Hepatocyte (in vitro differentiated cells): Measurements from ENCODE around the gene AUTS2. TPM values are rescaled to one million over a fixed set of nuclear protein-coding genes. Genes with fewer than 3 reads are reported as not detected.

ENCODE experiments used
- DNase-seq: peaks from one replicate; pipeline ENCODE4 v3.0.0-alpha.2; 2016; ENCODE audit warnings: low spot score
- H2AFZ ChIP-seq: fragments of 200-600 bp; sonication (generic); 2 replicates; pipeline ENCODE4 v1.6.0; 2016; ENCODE audit warnings: antibody characterized with exemption, mild to moderate bottlenecking
- H3K27ac ChIP-seq: fragments of 200-600 bp; sonication (generic); 2 replicates; pipeline ENCODE4 v1.5.1; 2016; ENCODE audit warnings: mild to moderate bottlenecking
- H3K27me3 ChIP-seq: fragments of 200-600 bp; sonication (generic); 2 replicates; pipeline ENCODE4 v1.6.1; 2016
- H3K36me3 ChIP-seq: fragments of 200-600 bp; sonication (generic); replicated peaks from 2 replicates; pipeline ENCODE4 v1.5.1; 2016; ENCODE audit warnings: low read depth; ENCODE audit not compliant: insufficient read depth
- H3K4me1 ChIP-seq: fragments of 200-600 bp; sonication (generic); 2 replicates; pipeline ENCODE4 v1.5.1; 2016; ENCODE audit warnings: mild to moderate bottlenecking, moderate library complexity; ENCODE audit not compliant: insufficient read depth
- H3K4me2 ChIP-seq: fragments of 200-600 bp; sonication (generic); 2 replicates; pipeline ENCODE4 v1.6.0; 2016
- H3K4me3 ChIP-seq: fragments of 200-600 bp; sonication (generic); 2 replicates; pipeline ENCODE4 v1.5.1; 2016; ENCODE audit warnings: mild to moderate bottlenecking
- H3K79me2 ChIP-seq: fragments of 200-600 bp; sonication (generic); 2 replicates; pipeline ENCODE4 v1.6.0; 2017; ENCODE audit warnings: mild to moderate bottlenecking
- H3K9me2 ChIP-seq: fragments of 200-600 bp; sonication (generic); replicated peaks from 2 replicates; pipeline ENCODE4 v1.6.0; 2017; ENCODE audit warnings: mild to moderate bottlenecking; ENCODE audit not compliant: insufficient read depth
- H3K9me3 ChIP-seq: fragments of 200-600 bp; sonication (generic); 2 replicates; pipeline ENCODE4 v1.5.1; 2016; ENCODE audit warnings: low read depth, mild to moderate bottlenecking
- H4K20me1 ChIP-seq: fragments of 200-600 bp; sonication (generic); 2 replicates; pipeline ENCODE4 v1.6.0; 2016; ENCODE audit warnings: mild to moderate bottlenecking; ENCODE audit not compliant: insufficient read depth, poor library complexity, severe bottlenecking
- CTCF ChIP-seq: fragments of 200-600 bp; sonication (generic); IDR thresholded peaks from 2 replicates; pipeline ENCODE4 v1.5.1; 2016; ENCODE audit warnings: antibody characterized with exemption, mild to moderate bottlenecking; ENCODE audit not compliant: poor library complexity
- EZH2 ChIP-seq: fragments of 200-600 bp; sonication (generic); IDR thresholded peaks from 2 replicates; pipeline ENCODE4 v1.6.1; 2016; ENCODE audit warnings: antibody characterized with exemption, mild to moderate bottlenecking, borderline replicate concordance
- EZH2phosphoT487 ChIP-seq: fragments of 200-600 bp; sonication (generic); IDR thresholded peaks from one replicate; pipeline ENCODE4 v1.6.1; 2018; ENCODE audit warnings: antibody characterized with exemption, mild to moderate bottlenecking, low read depth, moderate library complexity; ENCODE audit not compliant: unreplicated experiment, severe bottlenecking
- WGBS: methylation state at CpG from one replicate; pipeline ENCODE4 v1.1.6; 2016; ENCODE audit warnings: low lambda C conversion rate; ENCODE audit errors: missing lambda C conversion rate; 5-methylcytosine and 5-hydroxymethylcytosine counted together
- polyA plus RNA-seq: library from polyadenylated mRNA; unstranded; fragments of >200 nt; fragmentation: Nextera tagmentation; extraction: Ambion mirVana; gene quantifications from 2 replicates; pipeline ENCODE4 v1.2.1, GENCODE V29; 2016
- total RNA-seq: library from RNA; depleted of rRNA; stranded (reverse); fragments of >200 nt; gene quantifications from 2 replicates; pipeline ENCODE4 v1.2.3, GENCODE V29; 2014

AUTS2 gene
- total and polyA plus RNA-seq, 2 experiments from 2014 or later, result 34.4 to 40.9 TPM

- Histone ChIP-seq H3K9me2 (no peaks in the 10 kb centered on the region), H3K4me2 (no peak overlapping the region), H3K36me3 (no peaks in the 10 kb centered on the region), H3K4me1 (no peaks in the 10 kb centered on the region), H3K79me2 (no peaks in the 10 kb centered on the region), H3K27me3 (no peaks in the 10 kb centered on the region), H3K9me3 (no peaks in the 10 kb centered on the region), H3K27ac (no peak overlapping the region), H4K20me1 (no peaks in the 10 kb centered on the region), H3K4me3 (no peak overlapping the region), H2AFZ (no peak overlapping the region)
- no peak for DNase-seq
- no peak for TF ChIP-seq EZH2phosphoT487
- no peak for TF ChIP-seq CTCF
- TF ChIP-seq EZH2, result no peak
- 22% methylated on average over 2 of the region's 2 CpGs for WGBS
These were observed 745.2 kb downstream of the AUTS2 start for GRCh38 chr7:70343519-70343918.

- Histone ChIP-seq H3K9me2 (no peaks in the 10 kb centered on the region), H3K4me3 (no peak overlapping the region), H2AFZ (no peak overlapping the region), H3K79me2 (no peaks in the 10 kb centered on the region), H3K27ac (no peak overlapping the region), H3K9me3 (no peaks in the 10 kb centered on the region), H4K20me1 (no peaks in the 10 kb centered on the region), H3K27me3 (no peaks in the 10 kb centered on the region), H3K4me2 (no peak overlapping the region), H3K4me1 (no peaks in the 10 kb centered on the region), H3K36me3 (no peaks in the 10 kb centered on the region)
- DNase-seq, result no peak
- TF ChIP-seq CTCF (no peak), EZH2 (no peak), EZH2phosphoT487 (no peak)
- WGBS, result 69% methylated on average over 2 of the region's 2 CpGs
These were observed 746.5 kb downstream of the AUTS2 start for GRCh38 chr7:70344726-70345125.

GRCh38 chr7:70346844-70347462, 748.7 kb downstream of the AUTS2 start:
- Histone ChIP-seq H3K9me2 (no peaks in the 10 kb centered on the region), H3K79me2 (no peaks in the 10 kb centered on the region), H3K9me3 (no peaks in the 10 kb centered on the region), H3K4me3 (no peak overlapping the region), H4K20me1 (no peaks in the 10 kb centered on the region), H3K27ac (no peak overlapping the region), H3K4me1 (no peaks in the 10 kb centered on the region), H2AFZ (no peak overlapping the region), H3K36me3 (no peaks in the 10 kb centered on the region), H3K4me2 (no peak overlapping the region), H3K27me3 (no peaks in the 10 kb centered on the region)
- no peak for TF ChIP-seq CTCF
- TF ChIP-seq EZH2phosphoT487, result no peak
- no peak for TF ChIP-seq EZH2
- WGBS, result 92% methylated on average over 5 of the region's 5 CpGs
- DNase-seq, result no peak
